ENCODE measurements around the gene SETD2.
"Not testable (repeated sequence)": the region's sequence is repeated elsewhere in the genome, so short reads cannot be mapped to it uniquely, and the experiment has no call there.

Gene SETD2

GRCh38 chr3:47194994-47195393 is 31.1 kb upstream of the SETD2 start:
- no peak overlapping the region for H3K4me3 ChIP-seq (ENCODE audit: low read depth, low read length)
- no peak for DNase-seq (ENCODE audit: low read depth)
- TF ChIP-seq CTCF (IDR thresholded peaks at IDR 0.05; ENCODE audit: low read depth, low read length, missing control alignments) = no peak

- no peak overlapping the region for H3K4me3 ChIP-seq (ENCODE audit: low read depth, low read length)
- DNase-seq (ENCODE audit: low read depth) = no peak
- TF ChIP-seq CTCF (IDR thresholded peaks at IDR 0.05; ENCODE audit: low read depth, low read length, missing control alignments) = no peak
These were observed 30.3 kb upstream of the SETD2 start for GRCh38 chr3:47193871-47194859.

- TF ChIP-seq CTCF (IDR thresholded peaks at IDR 0.05; ENCODE audit: low read depth, low read length, missing control alignments) = no peak
These were observed 22.4 kb upstream of the SETD2 start for GRCh38 chr3:47186285-47186684.

GRCh38 chr3:47181685-47182084 is 17.8 kb upstream of the SETD2 start:
- not testable (repeated sequence) for DNase-seq (ENCODE audit: low read depth); H3K4me3 ChIP-seq (ENCODE audit: low read depth, low read length)

More at GRCh38 chr3:47186285-47186684, 22.4 kb upstream of the SETD2 start:
- DNase-seq (ENCODE audit: low read depth) = no peak
- H3K4me3 ChIP-seq (ENCODE audit: low read depth, low read length) = no peak overlapping the region

GRCh38 chr3:47180011-47180410 is 16.1 kb upstream of the SETD2 start:
- not testable (repeated sequence) for DNase-seq (ENCODE audit: low read depth); H3K4me3 ChIP-seq (ENCODE audit: low read depth, low read length)

GRCh38 chr3:47176582-47176981 is 12.7 kb upstream of the SETD2 start:
- H3K4me3 ChIP-seq (ENCODE audit: low read depth, low read length) = no peak overlapping the region
- DNase-seq (ENCODE audit: low read depth) = no peak
- TF ChIP-seq CTCF (IDR thresholded peaks at IDR 0.05; ENCODE audit: low read depth, low read length, missing control alignments) = no peak

- H3K4me3 ChIP-seq (ENCODE audit: low read depth, low read length) = peak overlapping the region; percentile 97
- TF ChIP-seq CTCF (IDR thresholded peaks at IDR 0.05; ENCODE audit: low read depth, low read length, missing control alignments) = no peak
- no peak for DNase-seq (ENCODE audit: low read depth)
These were observed 525 bp downstream of the SETD2 start for GRCh38 chr3:47163169-47164006.

Data from GM12864 (cell line).